Fibroblast of mammary gland (primary cell): Measurements from ENCODE around the gene CSAD.

Experiments
- DNase-seq: peaks from one replicate; pipeline ENCODE4 v3.0.0-alpha.2; 2010; ENCODE audit warnings: low read depth
- H3K4me3 ChIP-seq: 2 replicates; pipeline ENCODE4 v1.5.1; 2011; ENCODE audit warnings: low read depth, mild to moderate bottlenecking, low read length, moderate library complexity; ENCODE audit not compliant: control insufficient read depth
- TF ChIP-seq, protein P1 (sequence below): conservative IDR thresholded peaks from 2 replicates; pipeline ENCODE4 v1.5.1; 2011; ENCODE audit warnings: low read depth, low read length, inconsistent platforms; ENCODE audit not compliant: control insufficient read depth, insufficient read depth

CSAD gene

GRCh38 chr12:53222170-53222721, 41.5 kb upstream of the CSAD start:
- H3K4me3 ChIP-seq = no peak overlapping the region
- TF ChIP-seq, protein P1, sequence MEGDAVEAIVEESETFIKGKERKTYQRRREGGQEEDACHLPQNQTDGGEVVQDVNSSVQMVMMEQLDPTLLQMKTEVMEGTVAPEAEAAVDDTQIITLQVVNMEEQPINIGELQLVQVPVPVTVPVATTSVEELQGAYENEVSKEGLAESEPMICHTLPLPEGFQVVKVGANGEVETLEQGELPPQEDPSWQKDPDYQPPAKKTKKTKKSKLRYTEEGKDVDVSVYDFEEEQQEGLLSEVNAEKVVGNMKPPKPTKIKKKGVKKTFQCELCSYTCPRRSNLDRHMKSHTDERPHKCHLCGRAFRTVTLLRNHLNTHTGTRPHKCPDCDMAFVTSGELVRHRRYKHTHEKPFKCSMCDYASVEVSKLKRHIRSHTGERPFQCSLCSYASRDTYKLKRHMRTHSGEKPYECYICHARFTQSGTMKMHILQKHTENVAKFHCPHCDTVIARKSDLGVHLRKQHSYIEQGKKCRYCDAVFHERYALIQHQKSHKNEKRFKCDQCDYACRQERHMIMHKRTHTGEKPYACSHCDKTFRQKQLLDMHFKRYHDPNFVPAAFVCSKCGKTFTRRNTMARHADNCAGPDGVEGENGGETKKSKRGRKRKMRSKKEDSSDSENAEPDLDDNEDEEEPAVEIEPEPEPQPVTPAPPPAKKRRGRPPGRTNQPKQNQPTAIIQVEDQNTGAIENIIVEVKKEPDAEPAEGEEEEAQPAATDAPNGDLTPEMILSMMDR = no peak
- peak; percentile 46 for DNase-seq

DNA sequence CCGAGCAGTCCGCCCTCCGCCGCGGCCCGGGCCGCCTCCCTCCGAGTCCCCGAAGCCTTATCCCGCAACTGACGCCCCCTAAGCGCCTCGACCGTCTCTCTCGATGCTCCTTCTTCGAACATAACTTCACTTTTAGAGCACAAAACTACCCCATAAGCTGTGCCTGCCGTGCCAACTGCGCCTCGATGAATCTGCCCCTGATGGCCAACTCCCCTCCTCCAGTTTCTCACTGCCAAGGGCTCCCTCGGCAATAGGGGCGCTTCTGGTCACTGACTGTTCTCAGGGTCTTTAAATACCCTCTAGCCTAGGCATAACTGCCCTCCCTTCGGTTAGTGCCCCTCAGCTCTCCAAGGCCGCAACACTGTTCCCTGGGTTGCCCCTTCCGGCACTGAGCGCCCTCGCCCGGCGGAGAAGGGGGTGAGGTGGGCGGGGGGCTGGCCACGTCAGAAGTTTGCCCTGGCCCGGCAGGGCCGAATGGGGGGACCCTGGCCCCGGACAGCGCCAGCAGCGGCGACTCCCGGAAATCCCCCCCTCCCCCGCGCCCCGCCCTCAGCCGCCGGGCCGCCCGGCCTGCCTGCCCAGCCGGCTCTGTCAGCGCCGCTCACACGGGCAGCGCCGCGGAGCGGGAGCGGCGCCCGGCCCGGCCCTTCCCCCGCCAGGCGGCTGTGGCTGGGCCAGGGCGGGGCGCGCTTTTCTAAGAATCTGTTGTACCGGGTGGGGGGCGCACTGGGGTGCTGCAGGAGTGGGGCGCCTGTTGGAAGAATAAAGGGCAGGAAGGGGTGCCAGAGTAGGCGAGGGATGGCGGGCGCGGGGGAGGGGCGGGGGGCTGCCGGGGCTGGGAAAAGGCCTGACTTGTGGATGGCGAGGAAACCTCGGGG, 40.7 kb upstream of the CSAD start:
- peak overlapping the region; percentile 49 for H3K4me3 ChIP-seq
- TF ChIP-seq, protein P1 = no peak
- peak; percentile 30 for DNase-seq

GRCh38 chr12:53220694-53221202, 40.0 kb upstream of the CSAD start:
- H3K4me3 ChIP-seq = peak overlapping the region; percentile 59
- DNase-seq = peak; percentile 89
- TF ChIP-seq, protein P1 = no peak

DNA sequence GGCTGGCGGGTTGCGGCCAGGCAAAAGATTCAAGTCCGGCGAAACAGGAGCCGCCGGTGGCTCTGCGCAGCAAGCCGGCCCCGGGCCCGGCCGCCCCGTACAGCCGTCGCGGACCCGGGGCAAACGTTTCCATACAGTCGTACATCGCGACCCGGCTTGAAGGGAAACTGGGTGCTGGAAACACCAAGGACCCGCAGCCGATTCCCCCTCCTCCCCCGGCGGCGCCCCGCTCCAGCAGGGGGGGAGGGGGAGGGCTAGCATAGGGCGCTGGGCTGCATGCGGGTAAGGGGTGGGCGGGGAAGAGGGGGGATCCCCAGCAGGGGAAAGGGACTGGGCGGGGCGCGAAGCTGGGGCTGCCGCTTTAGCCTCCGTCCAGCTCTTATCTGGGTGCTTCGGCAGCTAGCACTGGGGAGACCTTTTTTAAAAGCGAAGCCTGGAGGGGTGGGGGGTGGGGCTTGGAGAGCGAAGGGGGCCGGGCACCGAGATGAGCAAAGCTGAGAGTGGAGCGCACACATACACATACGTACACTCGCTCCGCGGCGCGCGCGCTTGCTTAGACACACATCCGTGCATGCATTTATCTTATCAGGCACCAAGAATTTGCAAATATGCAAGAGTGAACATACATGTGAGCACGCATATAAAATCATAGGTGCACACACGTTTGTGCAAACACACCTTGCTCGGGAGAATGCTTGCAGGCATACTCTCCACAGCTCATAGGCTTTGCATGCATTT, 39.4 kb upstream of the CSAD start:
- peak; percentile 80 for DNase-seq
- H3K4me3 ChIP-seq = peak overlapping the region; percentile 59
- TF ChIP-seq, protein P1 = no peak

DNA sequence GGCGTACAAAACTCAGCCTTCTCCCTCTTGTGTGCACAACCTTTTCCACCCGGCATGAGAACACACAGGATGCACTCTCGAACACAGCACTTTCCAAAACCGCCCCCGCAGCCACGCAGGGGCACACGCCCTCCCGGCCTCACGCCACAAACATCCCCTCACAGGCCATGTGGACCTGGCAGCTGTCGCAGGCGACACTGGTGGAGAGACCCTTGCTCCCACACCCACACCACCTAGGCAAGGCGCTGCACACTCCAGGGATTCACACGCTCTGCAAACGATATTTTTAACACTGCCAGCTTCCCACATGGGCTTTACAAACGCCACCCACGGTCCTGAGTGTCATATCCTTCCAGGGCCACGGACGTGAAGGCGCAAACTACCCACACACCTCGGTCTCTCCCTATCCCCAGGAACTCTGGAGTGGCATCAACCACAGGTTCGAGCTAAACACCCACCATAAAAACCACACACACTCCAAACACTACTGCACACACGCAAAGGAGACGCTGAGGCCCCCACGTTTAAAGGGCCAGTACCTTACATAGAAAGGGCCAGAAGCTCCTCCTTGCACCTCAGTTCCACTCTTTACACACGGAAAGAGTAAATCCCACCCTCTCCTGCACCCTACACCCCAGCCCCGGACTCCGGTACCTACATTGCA, 38.7 kb upstream of the CSAD start:
- TF ChIP-seq, protein P1 = no peak
- DNase-seq = peak; percentile 44
- peak overlapping the region; percentile 59 for H3K4me3 ChIP-seq
